ENCODE measurements around the gene FAXC. TPM values are rescaled to one million over a fixed set of nuclear protein-coding genes. Genes with fewer than 3 reads are reported as not detected.

Gene FAXC
- total RNA-seq, 1 donor from 2014 or later = 23.0 TPM

DNA sequence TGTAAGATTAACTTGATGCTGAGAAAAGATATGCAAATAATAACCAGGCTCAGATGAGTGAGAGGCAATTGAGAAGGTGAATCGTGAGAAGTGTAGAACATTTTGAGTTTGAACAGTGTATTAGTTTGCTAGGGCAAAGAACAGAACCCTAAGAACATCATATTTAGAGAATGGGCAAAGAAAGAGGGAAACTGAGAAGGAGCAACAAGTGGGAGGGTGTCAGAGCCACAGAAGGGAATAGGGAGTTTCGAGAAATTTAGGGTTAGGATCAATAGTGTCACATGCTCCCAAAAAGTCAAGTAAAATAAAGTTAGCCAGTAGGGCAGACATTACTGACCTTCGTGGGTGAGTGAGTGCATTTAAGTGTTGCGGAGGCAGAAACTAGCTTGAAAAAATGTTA lies 5.5 kb upstream of the FAXC start:
- Histone ChIP-seq H3K9ac (no peak overlapping the region), H3K79me2 (ENCODE audit: low read depth) (no peaks in the 10 kb centered on the region), H3K4me2 (no peak overlapping the region), H3K4me3 (no peak overlapping the region), H3K4me1 (peaks cover 9% of the 10 kb centered on the region), H3K36me3 (no peaks in the 10 kb centered on the region), H3K27me3 (peaks cover 12% of the 10 kb centered on the region), H3K27ac (no peak overlapping the region), H2AFZ (replicated peaks) (no peak overlapping the region), H3F3A (ENCODE audit: low read depth) (peaks cover 7% of the 10 kb centered on the region), H4K20me1 (ENCODE audit: low read depth) (no peaks in the 10 kb centered on the region), H3K9me3 (ENCODE audit: low read depth) (no peaks in the 10 kb centered on the region)
- Mint-ChIP-seq H3K4me1 (peaks cover 3% of the 10 kb centered on the region), H3K27ac (no peak overlapping the region), H3K4me3 (no peak overlapping the region), H3K9me3 (peaks cover 3% of the 10 kb centered on the region), H3K36me3 (no peaks in the 10 kb centered on the region), H3K27me3 (ENCODE audit: insufficient read depth, low read depth) (peaks cover 10% of the 10 kb centered on the region)
- TF ChIP-seq EZH2 (IDR thresholded peaks at IDR 0.05) (no peak), EZH2phosphoT487 (IDR thresholded peaks at IDR 0.05) (no peak)
- TF ChIP-seq, protein P1, sequence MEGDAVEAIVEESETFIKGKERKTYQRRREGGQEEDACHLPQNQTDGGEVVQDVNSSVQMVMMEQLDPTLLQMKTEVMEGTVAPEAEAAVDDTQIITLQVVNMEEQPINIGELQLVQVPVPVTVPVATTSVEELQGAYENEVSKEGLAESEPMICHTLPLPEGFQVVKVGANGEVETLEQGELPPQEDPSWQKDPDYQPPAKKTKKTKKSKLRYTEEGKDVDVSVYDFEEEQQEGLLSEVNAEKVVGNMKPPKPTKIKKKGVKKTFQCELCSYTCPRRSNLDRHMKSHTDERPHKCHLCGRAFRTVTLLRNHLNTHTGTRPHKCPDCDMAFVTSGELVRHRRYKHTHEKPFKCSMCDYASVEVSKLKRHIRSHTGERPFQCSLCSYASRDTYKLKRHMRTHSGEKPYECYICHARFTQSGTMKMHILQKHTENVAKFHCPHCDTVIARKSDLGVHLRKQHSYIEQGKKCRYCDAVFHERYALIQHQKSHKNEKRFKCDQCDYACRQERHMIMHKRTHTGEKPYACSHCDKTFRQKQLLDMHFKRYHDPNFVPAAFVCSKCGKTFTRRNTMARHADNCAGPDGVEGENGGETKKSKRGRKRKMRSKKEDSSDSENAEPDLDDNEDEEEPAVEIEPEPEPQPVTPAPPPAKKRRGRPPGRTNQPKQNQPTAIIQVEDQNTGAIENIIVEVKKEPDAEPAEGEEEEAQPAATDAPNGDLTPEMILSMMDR (IDR thresholded peaks at IDR 0.05) = no peak
- no peak for DNase-seq (ENCODE audit: low spot score)

DNA sequence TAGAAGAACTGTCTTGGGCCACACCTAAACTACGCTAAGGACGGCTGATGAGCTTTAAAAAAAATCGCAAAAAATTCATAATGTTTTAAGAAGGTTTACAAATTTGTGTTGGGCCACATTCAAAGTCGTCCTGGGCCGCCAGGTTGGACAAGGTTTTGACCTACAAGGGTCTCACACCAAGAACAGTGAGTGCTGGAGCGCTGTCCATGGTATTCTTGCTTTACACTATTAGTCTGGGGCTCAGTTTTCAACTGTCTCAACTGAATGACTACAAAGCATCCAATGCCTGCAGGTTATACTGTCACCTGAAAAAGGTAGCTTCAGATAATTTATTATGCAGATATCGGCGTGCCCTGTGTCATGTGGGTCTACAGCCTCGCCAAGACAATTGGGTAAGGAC lies 3.7 kb upstream of the FAXC start:
- Histone ChIP-seq H3K27ac (no peak overlapping the region), H3K9me3 (ENCODE audit: low read depth) (no peaks in the 10 kb centered on the region), H3K9ac (no peak overlapping the region), H3K4me2 (no peak overlapping the region), H3K4me3 (no peak overlapping the region), H3F3A (ENCODE audit: low read depth) (peaks cover 20% of the 10 kb centered on the region), H3K27me3 (peaks cover 15% of the 10 kb centered on the region), H4K20me1 (ENCODE audit: low read depth) (no peaks in the 10 kb centered on the region), H3K4me1 (peaks cover 18% of the 10 kb centered on the region), H3K36me3 (no peaks in the 10 kb centered on the region), H2AFZ (replicated peaks) (no peak overlapping the region), H3K79me2 (ENCODE audit: low read depth) (peaks cover 7% of the 10 kb centered on the region)
- Mint-ChIP-seq H3K9me3 (peaks cover 3% of the 10 kb centered on the region), H3K27ac (no peak overlapping the region), H3K4me1 (peaks cover 9% of the 10 kb centered on the region), H3K4me3 (no peak overlapping the region), H3K27me3 (ENCODE audit: insufficient read depth, low read depth) (peaks cover 10% of the 10 kb centered on the region), H3K36me3 (no peaks in the 10 kb centered on the region)
- DNase-seq (ENCODE audit: low spot score) = peak; percentile 43
- TF ChIP-seq, protein P1 (IDR thresholded peaks at IDR 0.05) = no peak
- TF ChIP-seq EZH2phosphoT487 (IDR thresholded peaks at IDR 0.05) (no peak), EZH2 (IDR thresholded peaks at IDR 0.05) (no peak)

DNA sequence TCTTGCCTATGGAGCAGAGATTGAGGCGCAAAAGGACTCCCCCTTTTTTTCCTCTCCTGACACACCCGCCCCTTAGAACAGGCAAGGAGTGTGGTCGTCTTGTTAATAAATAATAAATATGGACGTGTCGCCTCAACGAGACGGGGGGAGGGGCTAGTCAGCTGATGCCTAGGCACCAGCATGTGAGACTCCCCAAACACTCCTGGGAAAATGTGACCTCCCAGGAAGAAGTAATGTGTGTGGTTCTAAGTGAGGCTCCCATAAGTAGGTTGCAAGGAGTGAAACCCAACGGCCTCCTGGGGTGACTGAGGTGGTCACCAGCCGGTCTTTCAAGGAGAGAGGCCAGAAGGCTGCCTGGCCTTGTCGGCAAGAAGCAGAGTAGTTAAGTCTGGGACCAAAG lies 1.1 kb upstream of the FAXC start:
- no peak for TF ChIP-seq EZH2phosphoT487 (IDR thresholded peaks at IDR 0.05)
- TF ChIP-seq, protein P1 (IDR thresholded peaks at IDR 0.05) = no peak
- TF ChIP-seq EZH2 (IDR thresholded peaks at IDR 0.05) = no peak
- Mint-ChIP-seq H3K27me3 (ENCODE audit: insufficient read depth, low read depth) (peaks cover 11% of the 10 kb centered on the region), H3K4me1 (peaks cover 19% of the 10 kb centered on the region), H3K36me3 (no peaks in the 10 kb centered on the region), H3K4me3 (peak overlapping the region; percentile 83), H3K27ac (no peak overlapping the region), H3K9me3 (peaks cover 3% of the 10 kb centered on the region)
- Histone ChIP-seq H3K36me3 (no peaks in the 10 kb centered on the region), H3K4me3 (peak overlapping the region; percentile 96), H3K27me3 (peaks cover 15% of the 10 kb centered on the region), H3K4me1 (peaks cover 26% of the 10 kb centered on the region), H3F3A (ENCODE audit: low read depth) (peaks cover 33% of the 10 kb centered on the region), H3K9me3 (ENCODE audit: low read depth) (no peaks in the 10 kb centered on the region), H4K20me1 (ENCODE audit: low read depth) (no peaks in the 10 kb centered on the region), H3K79me2 (ENCODE audit: low read depth) (peaks cover 7% of the 10 kb centered on the region), H3K27ac (no peak overlapping the region), H3K4me2 (peak overlapping the region; percentile 99), H3K9ac (no peak overlapping the region), H2AFZ (replicated peaks) (no peak overlapping the region)
- peak; percentile 33 for DNase-seq (ENCODE audit: low spot score)

Measured in neural progenitor cell (in vitro differentiated cells).